MCF 10A (cell line): ENCODE data around the gene FARSA. TPM values are rescaled to one million over a fixed set of nuclear protein-coding genes. Genes with fewer than 3 reads are reported as not detected.

ENCODE experiments used
- BruUV-seq: library from RNA; stranded (reverse); fragments of 400-500 nt; replicated peaks from 2 replicates; lab custom pipeline; 2021; lab: Mats Ljungman, UMichigan
- CTCF ChIA-PET: fragments of 300-600 bp; sonication (Branson Sonifier 250); formaldehyde crosslinking; extraction: SDS; loops from one replicate; lab custom pipeline; 2021; ENCODE audit warnings: antibody characterized with exemption, inconsistent platforms; lab: Yijun Ruan, JAX
- POLR2A ChIA-PET: fragments of 300-600, 350-650 bp; sonication (Branson Sonifier 250); formaldehyde crosslinking; extraction: SDS; loops from one replicate; lab custom pipeline; 2020; ENCODE audit warnings: antibody characterized with exemption, inconsistent platforms; lab: Yijun Ruan, JAX
- DNase-seq: peaks from one replicate; pipeline ENCODE4 v3.0.0-alpha.2; 2018; ENCODE audit not compliant: unreplicated experiment
- H3K27ac Mint-ChIP-seq: one replicate; pipeline ENCODE4 v1.8.0; 2022; ENCODE audit warnings: mild to moderate bottlenecking, low read depth, mixed read lengths; ENCODE audit not compliant: unreplicated experiment
- H3K27me3 Mint-ChIP-seq: one replicate; pipeline ENCODE4 v1.8.0; 2022; ENCODE audit warnings: mixed read lengths; ENCODE audit not compliant: insufficient read depth, unreplicated experiment
- H3K36me3 Mint-ChIP-seq: one replicate; pipeline ENCODE4 v1.8.0; 2022; ENCODE audit warnings: mild to moderate bottlenecking, moderate library complexity, mixed read lengths; ENCODE audit not compliant: insufficient read depth, unreplicated experiment
- H3K4me1 Mint-ChIP-seq: one replicate; pipeline ENCODE4 v1.8.0; 2022; ENCODE audit warnings: mixed read lengths; ENCODE audit not compliant: insufficient read depth, unreplicated experiment
- H3K4me3 Mint-ChIP-seq: one replicate; pipeline ENCODE4 v1.8.0; 2022; ENCODE audit warnings: mild to moderate bottlenecking, moderate library complexity, mixed read lengths; ENCODE audit not compliant: unreplicated experiment
- H3K9me3 Mint-ChIP-seq: one replicate; pipeline ENCODE4 v1.8.0; 2022; ENCODE audit warnings: mixed read lengths; ENCODE audit not compliant: unreplicated experiment
- intact Hi-C: fragments of 100-400 bp; cut with micrococcal nuclease; formaldehyde crosslinking; loops from 2 replicates; pipeline ENCODE4 v1.14.1; 2022
- total RNA-seq: library from RNA; stranded (reverse); gene quantifications from 2 replicates; pipeline ENCODE4 v1.2.3, GENCODE V29; 2022
- TF ChIP-seq, protein P1 (sequence below): fragments of 200-600 bp; IDR thresholded peaks from one replicate; pipeline ENCODE4 v1.8.0; 2022; ENCODE audit warnings: antibody characterized with exemption, mild to moderate bottlenecking; ENCODE audit not compliant: unreplicated experiment

FARSA gene
- total RNA-seq, 1 experiment from 2014 or later, result 107 TPM

DNA sequence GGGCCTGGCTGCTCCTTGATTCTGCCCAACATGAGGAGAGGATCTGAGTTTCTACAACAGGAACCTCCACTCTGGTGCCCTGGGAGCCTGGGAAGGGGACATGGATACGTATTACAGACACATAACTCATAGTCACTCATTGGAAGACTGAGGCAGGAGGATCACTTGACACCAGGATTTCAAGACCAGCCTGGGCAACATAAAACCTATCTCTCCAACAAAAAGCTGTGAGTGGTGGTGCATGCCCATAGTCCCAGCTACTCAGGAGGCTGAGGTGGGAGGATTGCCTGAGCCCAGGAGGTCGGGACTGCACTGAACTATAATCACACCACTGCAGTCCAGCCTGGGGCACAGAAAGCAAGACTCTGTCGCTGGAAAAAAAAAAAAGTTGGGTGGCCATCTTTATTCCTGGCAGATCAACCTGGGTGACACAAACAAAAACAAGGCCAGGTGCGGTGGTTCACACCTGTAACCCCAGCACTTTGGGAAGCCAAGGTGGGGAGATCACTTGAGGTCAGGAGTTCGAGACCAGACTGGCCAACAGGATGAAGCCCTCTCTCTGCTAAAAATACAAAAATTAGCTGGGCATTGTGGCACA lies 45.4 kb downstream of the FARSA start:
- DNase-seq, result no peak
- Mint-ChIP-seq H3K4me1 (peaks cover 16% of the 10 kb centered on the region), H3K9me3 (no peaks in the 10 kb centered on the region), H3K27ac (no peak overlapping the region), H3K27me3 (no peaks in the 10 kb centered on the region), H3K36me3 (peaks cover 6% of the 10 kb centered on the region), H3K4me3 (no peak overlapping the region)
- TF ChIP-seq, protein P1, sequence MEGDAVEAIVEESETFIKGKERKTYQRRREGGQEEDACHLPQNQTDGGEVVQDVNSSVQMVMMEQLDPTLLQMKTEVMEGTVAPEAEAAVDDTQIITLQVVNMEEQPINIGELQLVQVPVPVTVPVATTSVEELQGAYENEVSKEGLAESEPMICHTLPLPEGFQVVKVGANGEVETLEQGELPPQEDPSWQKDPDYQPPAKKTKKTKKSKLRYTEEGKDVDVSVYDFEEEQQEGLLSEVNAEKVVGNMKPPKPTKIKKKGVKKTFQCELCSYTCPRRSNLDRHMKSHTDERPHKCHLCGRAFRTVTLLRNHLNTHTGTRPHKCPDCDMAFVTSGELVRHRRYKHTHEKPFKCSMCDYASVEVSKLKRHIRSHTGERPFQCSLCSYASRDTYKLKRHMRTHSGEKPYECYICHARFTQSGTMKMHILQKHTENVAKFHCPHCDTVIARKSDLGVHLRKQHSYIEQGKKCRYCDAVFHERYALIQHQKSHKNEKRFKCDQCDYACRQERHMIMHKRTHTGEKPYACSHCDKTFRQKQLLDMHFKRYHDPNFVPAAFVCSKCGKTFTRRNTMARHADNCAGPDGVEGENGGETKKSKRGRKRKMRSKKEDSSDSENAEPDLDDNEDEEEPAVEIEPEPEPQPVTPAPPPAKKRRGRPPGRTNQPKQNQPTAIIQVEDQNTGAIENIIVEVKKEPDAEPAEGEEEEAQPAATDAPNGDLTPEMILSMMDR, result no peak
- CTCF ChIA-PET, result interaction anchor here (1.2 to 1.4 kb wide), 2 partner anchors 40 to 111 kb away, joined by 5 to 7 read pairs; no protein-coding TSS in a partner anchor
- intact Hi-C loops, result no loop called here
- POLR2A ChIA-PET, result interaction anchor here (0.6 kb wide), 1 partner anchor 95 kb away, joined by 4 read pairs; no protein-coding TSS in a partner anchor
- BruUV-seq, result no TSS peak

DNA sequence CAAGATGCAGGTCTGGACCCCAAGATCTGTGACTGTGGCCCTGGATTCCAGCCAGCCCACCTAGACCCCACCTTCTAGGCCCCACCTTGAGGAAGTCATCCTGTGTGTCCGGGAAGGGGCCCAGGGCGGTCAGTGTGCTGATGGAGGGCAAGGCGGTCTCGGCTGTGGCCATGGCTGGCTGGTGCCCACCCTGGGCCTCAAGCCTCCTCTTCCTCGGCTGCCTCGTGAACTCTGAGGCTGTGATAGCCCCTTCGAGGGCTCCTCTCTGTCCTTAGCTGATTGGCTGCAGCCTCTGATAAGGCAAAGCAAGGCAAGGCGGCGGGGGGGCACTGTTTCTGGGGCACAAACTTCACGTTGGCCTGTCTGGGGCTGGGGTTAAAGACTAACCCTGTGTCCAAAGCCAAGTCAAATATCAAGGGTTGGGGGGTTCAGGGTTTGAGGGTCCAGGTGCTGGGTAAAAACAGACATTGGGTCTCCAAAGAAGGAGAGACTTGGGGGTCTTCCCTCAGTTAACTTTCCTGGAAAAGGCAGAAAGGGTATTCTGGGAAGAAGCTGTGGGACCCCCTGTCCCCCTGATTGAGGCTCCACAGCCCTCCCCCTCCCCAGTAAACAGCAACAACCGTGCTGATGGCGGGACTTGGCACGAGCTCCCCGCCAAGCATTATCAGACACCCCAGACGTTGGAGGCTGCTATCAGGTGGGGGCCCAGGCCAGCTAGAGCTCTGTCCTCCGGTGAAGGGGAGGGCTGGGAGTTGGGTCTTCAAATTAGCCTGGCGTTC lies 46.4 kb downstream of the FARSA start, which contains the start of gene KLF1:
Gene KLF1 (minus strand): TSS at position 233 of the 779 bp plus-strand sequence. CDS start 61 bp downstream, at position 172.
- Mint-ChIP-seq H3K4me1 (peaks cover 13% of the 10 kb centered on the region), H3K9me3 (no peaks in the 10 kb centered on the region), H3K36me3 (peaks cover 6% of the 10 kb centered on the region), H3K27me3 (no peaks in the 10 kb centered on the region), H3K4me3 (peak within 1 kb of the TSS; percentile 50), H3K27ac (no peak within 1 kb of the TSS)
- CTCF ChIA-PET, result no interaction called here
- TF ChIP-seq, protein P1, result no peak
- POLR2A ChIA-PET, result interaction anchor here (0.6 kb wide), 1 partner anchor 94 kb away, joined by 4 read pairs; no protein-coding TSS in a partner anchor
- no peak for DNase-seq
- no TSS peak for BruUV-seq
- intact Hi-C loops, result no loop called here

DNA sequence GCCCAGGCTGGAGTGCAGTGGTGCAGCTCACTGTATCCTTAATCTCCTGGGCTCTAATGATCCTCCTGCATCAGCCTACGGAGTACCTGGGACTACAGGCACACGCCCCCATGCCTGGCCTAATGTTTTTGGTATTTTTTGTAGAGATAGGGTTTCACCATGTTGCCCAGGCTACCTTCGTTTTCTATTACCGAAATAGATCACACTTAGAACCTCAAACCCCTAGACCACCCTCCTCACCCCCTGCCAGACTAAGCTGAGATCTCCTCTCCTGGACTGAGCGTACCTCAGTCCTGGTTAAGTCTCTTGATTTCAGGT lies 46.9 kb downstream of the FARSA start:
- intact Hi-C loops, result no loop called here
- H3K27ac Mint-ChIP-seq, result no peak overlapping the region
- H3K4me3 Mint-ChIP-seq, result peak overlapping the region; percentile 50
- TF ChIP-seq, protein P1, result no peak
- peaks cover 10% of the 10 kb centered on the region for H3K4me1 Mint-ChIP-seq
- CTCF ChIA-PET, result interaction anchor here (0.6 kb wide), 1 partner anchor 1486 kb away, joined by 4 read pairs; no protein-coding TSS in a partner anchor
- H3K9me3 Mint-ChIP-seq, result no peaks in the 10 kb centered on the region
- no peaks in the 10 kb centered on the region for H3K27me3 Mint-ChIP-seq
- no TSS peak for BruUV-seq
- POLR2A ChIA-PET, result interaction anchor here (1.2 kb wide), 1 partner anchor 81 kb away, joined by 4 read pairs; no protein-coding TSS in a partner anchor
- DNase-seq, result no peak
- H3K36me3 Mint-ChIP-seq, result peaks cover 6% of the 10 kb centered on the region
